ENCODE data around the gene PAXIP1. TPM values are rescaled to one million over a fixed set of nuclear protein-coding genes. Genes with fewer than 3 reads are reported as not detected.

The PAXIP1 gene
- total RNA-seq, 1 experiment from 2014 or later = 18.8 TPM

GRCh38 chr7:154997840-154998370 lies 5.0 kb downstream of the PAXIP1 start:
- H3K36me3 ChIP-seq (ENCODE audit: low read depth) = peaks cover 24% of the 10 kb centered on the region

DNA sequence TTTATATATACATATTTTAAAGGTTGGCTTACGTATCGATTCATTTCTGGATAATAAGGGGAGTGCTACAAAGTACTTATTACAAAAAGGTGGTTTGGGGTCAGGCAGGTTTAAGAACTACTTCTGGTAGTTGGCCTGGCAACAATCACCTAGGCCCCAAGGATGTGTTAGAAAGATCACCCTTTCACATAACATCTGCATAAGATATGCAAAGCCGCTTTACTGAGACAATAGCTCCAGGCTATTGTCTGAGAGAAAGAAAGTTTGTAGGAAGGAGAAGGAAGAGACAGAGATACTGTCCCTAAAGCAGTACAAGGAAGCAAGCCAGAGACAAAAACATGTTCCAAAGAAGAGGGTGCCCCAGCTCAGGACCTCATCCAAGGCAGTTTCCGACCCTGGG lies 6.2 kb downstream of the PAXIP1 start:
- H3F3A ChIP-seq (ENCODE audit: insufficient read depth, low read depth) = no peaks in the 10 kb centered on the region; the same call in 1 of the 2 replicates
- no peaks in the 10 kb centered on the region for H3K9me3 ChIP-seq (ENCODE audit: insufficient read depth, low read depth)
- ChIA-PET POLR2A (ENCODE audit: unreplicated experiment) (no interaction called here), CTCF (no interaction called here)
- no peaks in the 10 kb centered on the region for H3K27me3 ChIP-seq (ENCODE audit: insufficient read depth, low read depth)
- DNase-seq = no peak
- peaks cover 24% of the 10 kb centered on the region for H3K36me3 ChIP-seq (ENCODE audit: low read depth)
- H3K4me2 ChIP-seq = no peak overlapping the region
- no TSS peak for BruUV-seq (replicated peaks)
- no peak for TF ChIP-seq EZH2 (IDR thresholded peaks at IDR 0.05; ENCODE audit: low read depth)
- TF ChIP-seq, protein P1, sequence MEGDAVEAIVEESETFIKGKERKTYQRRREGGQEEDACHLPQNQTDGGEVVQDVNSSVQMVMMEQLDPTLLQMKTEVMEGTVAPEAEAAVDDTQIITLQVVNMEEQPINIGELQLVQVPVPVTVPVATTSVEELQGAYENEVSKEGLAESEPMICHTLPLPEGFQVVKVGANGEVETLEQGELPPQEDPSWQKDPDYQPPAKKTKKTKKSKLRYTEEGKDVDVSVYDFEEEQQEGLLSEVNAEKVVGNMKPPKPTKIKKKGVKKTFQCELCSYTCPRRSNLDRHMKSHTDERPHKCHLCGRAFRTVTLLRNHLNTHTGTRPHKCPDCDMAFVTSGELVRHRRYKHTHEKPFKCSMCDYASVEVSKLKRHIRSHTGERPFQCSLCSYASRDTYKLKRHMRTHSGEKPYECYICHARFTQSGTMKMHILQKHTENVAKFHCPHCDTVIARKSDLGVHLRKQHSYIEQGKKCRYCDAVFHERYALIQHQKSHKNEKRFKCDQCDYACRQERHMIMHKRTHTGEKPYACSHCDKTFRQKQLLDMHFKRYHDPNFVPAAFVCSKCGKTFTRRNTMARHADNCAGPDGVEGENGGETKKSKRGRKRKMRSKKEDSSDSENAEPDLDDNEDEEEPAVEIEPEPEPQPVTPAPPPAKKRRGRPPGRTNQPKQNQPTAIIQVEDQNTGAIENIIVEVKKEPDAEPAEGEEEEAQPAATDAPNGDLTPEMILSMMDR (conservative IDR thresholded peaks at IDR 0.05) = no peak
- no peaks in the 10 kb centered on the region for H3K9me2 ChIP-seq (ENCODE audit: insufficient read depth)
- H4K20me1 ChIP-seq (ENCODE audit: insufficient read depth) = no peaks in the 10 kb centered on the region
- H3K4me3 ChIP-seq = no peak overlapping the region
- intact Hi-C loops (cut with micrococcal nuclease; ENCODE audit: unreplicated experiment) = no loop called here
- H3K79me2 ChIP-seq (ENCODE audit: low read depth) = peaks cover 19% of the 10 kb centered on the region
- no peak overlapping the region for H2AFZ ChIP-seq
- H3K27ac ChIP-seq = no peak overlapping the region
- peaks cover 7% of the 10 kb centered on the region; the same call in 1 of the 2 replicates for H3K4me1 ChIP-seq (replicated peaks; ENCODE audit: insufficient read depth)

More at GRCh38 chr7:154997840-154998370, 5.0 kb downstream of the PAXIP1 start:
- peaks cover 23% of the 10 kb centered on the region for H3K79me2 ChIP-seq (ENCODE audit: low read depth)
- ChIA-PET POLR2A (ENCODE audit: unreplicated experiment) (no interaction called here), CTCF (no interaction called here)
- TF ChIP-seq, protein P1 (conservative IDR thresholded peaks at IDR 0.05) = no peak
- no peak for TF ChIP-seq EZH2 (IDR thresholded peaks at IDR 0.05; ENCODE audit: low read depth)
- H3K9me2 ChIP-seq (ENCODE audit: insufficient read depth) = no peaks in the 10 kb centered on the region
- H3K4me1 ChIP-seq (replicated peaks; ENCODE audit: insufficient read depth) = peaks cover 10% of the 10 kb centered on the region; the same call in 1 of the 2 replicates
- no peak overlapping the region for H3K27ac ChIP-seq
- H3K27me3 ChIP-seq (ENCODE audit: insufficient read depth, low read depth) = no peaks in the 10 kb centered on the region
- H3K9me3 ChIP-seq (ENCODE audit: insufficient read depth, low read depth) = no peaks in the 10 kb centered on the region
- no peak overlapping the region for H3K4me3 ChIP-seq
- H3F3A ChIP-seq (ENCODE audit: insufficient read depth, low read depth) = no peaks in the 10 kb centered on the region; the same call in 1 of the 2 replicates
- BruUV-seq (replicated peaks) = no TSS peak
- no peak for DNase-seq
- no peak overlapping the region for H3K4me2 ChIP-seq
- no peak overlapping the region for H2AFZ ChIP-seq
- H4K20me1 ChIP-seq (ENCODE audit: insufficient read depth) = no peaks in the 10 kb centered on the region
- intact Hi-C loops (cut with micrococcal nuclease; ENCODE audit: unreplicated experiment) = no loop called here

DNA sequence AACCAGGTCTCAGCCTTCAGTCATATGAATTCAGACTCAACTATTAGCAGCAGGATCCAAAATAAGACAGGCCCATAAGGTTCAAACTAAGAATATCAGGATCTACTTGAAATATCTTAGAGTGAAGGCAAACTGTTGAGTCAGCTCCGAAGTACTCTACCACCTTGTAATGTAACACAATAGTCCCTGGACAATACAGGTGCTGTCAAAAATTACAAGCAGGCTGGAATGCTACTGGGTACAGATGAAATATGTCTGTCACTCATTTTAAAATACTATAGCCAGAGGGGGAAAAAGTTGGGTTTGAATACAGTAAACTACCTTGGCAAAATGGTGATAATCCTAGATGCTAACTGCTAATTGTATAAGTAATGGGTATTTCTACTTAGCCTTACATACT lies 6.8 kb downstream of the PAXIP1 start:
- H3K27me3 ChIP-seq (ENCODE audit: insufficient read depth, low read depth) = no peaks in the 10 kb centered on the region
- no peak overlapping the region for H3K4me2 ChIP-seq
- H3K4me3 ChIP-seq = no peak overlapping the region
- no peak for TF ChIP-seq EZH2 (IDR thresholded peaks at IDR 0.05; ENCODE audit: low read depth)
- TF ChIP-seq, protein P1 (conservative IDR thresholded peaks at IDR 0.05) = no peak
- no peaks in the 10 kb centered on the region for H3K9me2 ChIP-seq (ENCODE audit: insufficient read depth)
- no peak for DNase-seq
- H3F3A ChIP-seq (ENCODE audit: insufficient read depth, low read depth) = no peaks in the 10 kb centered on the region; the same call in 1 of the 2 replicates
- ChIA-PET POLR2A (ENCODE audit: unreplicated experiment) (no interaction called here), CTCF (no interaction called here)
- H3K9me3 ChIP-seq (ENCODE audit: insufficient read depth, low read depth) = no peaks in the 10 kb centered on the region
- BruUV-seq (replicated peaks) = no TSS peak
- intact Hi-C loops (cut with micrococcal nuclease; ENCODE audit: unreplicated experiment) = no loop called here
- H3K4me1 ChIP-seq (replicated peaks; ENCODE audit: insufficient read depth) = 0 out of 2 replicates have a peak, but pooled peaks cover under 1% of the 10 kb centered on the region
- no peaks in the 10 kb centered on the region for H4K20me1 ChIP-seq (ENCODE audit: insufficient read depth)
- no peak overlapping the region for H3K27ac ChIP-seq
- no peak overlapping the region for H2AFZ ChIP-seq
- peaks cover 28% of the 10 kb centered on the region for H3K36me3 ChIP-seq (ENCODE audit: low read depth)
- peaks cover 12% of the 10 kb centered on the region for H3K79me2 ChIP-seq (ENCODE audit: low read depth)
